Activated naive CD4-positive, alpha-beta T cell treated with anti-CD3 and anti-CD28 coated beads, Interleukin-2, amount 10 ng/mL, durations not matched to agents 7 days and 5 days (primary cell): Measurements from ENCODE around the gene MYCBP.

ENCODE experiments used
- CTCF ChIA-PET: fragments of 350-600 bp; sonication (Branson Sonifier 250); formaldehyde crosslinking; loops from one replicate; lab custom pipeline; 2021; ENCODE audit warnings: antibody characterized with exemption; lab: Charles Lee
- DNase-seq: peaks from one replicate; pipeline ENCODE4 v3.0.0-alpha.2; 2020
- H3K27ac Mint-ChIP-seq: one replicate; pipeline ENCODE4 v1.8.0; 2021; ENCODE audit warnings: mild to moderate bottlenecking, moderate library complexity, mixed read lengths
- H3K27me3 Mint-ChIP-seq: one replicate; pipeline ENCODE4 v1.8.0; 2021; ENCODE audit warnings: mild to moderate bottlenecking, mixed read lengths
- H3K36me3 Mint-ChIP-seq: one replicate; pipeline ENCODE4 v1.8.0; 2021; ENCODE audit warnings: mixed read lengths
- H3K4me1 Mint-ChIP-seq: one replicate; pipeline ENCODE4 v1.8.0; 2021; ENCODE audit warnings: mixed read lengths
- H3K4me3 Mint-ChIP-seq: one replicate; pipeline ENCODE4 v1.8.0; 2021; ENCODE audit warnings: mild to moderate bottlenecking, moderate library complexity, mixed read lengths
- H3K9me3 Mint-ChIP-seq: one replicate; pipeline ENCODE4 v1.8.0; 2021; ENCODE audit warnings: mixed read lengths

MYCBP gene

DNA sequence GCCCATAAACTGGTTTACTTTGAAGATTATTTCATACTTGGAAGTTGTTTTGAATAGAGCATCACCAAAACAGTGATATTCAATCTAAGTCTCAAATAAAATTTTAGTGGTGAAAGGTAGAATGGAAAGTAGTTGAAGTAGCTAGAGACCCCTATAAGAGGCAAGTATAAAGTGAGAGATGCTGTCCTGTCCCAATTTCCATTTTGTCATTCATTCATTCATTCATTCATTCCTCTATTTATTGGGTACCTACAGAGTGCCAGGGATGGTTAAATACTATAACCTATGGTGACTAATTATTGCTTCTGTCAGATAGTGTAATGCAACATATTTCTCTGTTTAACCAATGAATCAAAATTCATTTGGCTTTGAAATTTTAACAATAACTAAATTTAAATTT lies 46.3 kb downstream of the MYCBP start:
- H3K36me3 Mint-ChIP-seq = no peaks in the 10 kb centered on the region
- H3K27ac Mint-ChIP-seq = no peak overlapping the region
- no peaks in the 10 kb centered on the region for H3K4me1 Mint-ChIP-seq

DNA sequence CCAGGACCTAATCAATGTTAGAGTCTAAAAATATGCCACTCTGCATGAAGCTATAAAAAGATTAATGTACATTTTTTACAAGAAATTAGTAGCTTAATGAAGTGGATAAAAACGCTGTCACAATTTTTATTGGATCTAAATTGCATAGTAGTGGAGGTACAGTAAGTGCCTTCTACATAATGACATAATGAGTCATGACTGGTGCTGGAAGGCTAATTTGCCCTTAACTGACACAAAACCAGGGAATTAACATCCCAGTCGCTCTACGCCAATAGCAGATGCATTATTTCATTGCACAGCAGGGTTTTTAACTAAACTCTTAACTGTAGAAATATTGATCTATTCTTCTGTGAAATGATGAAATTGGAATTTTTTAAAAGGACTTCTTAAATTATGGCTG lies 46.9 kb downstream of the MYCBP start:
- CTCF ChIA-PET = no interaction called here
- no peaks in the 10 kb centered on the region for H3K4me1 Mint-ChIP-seq
- peaks cover 56% of the 10 kb centered on the region for H3K27me3 Mint-ChIP-seq
- H3K27ac Mint-ChIP-seq = no peak overlapping the region
- no peak for DNase-seq
- H3K9me3 Mint-ChIP-seq = no peaks in the 10 kb centered on the region
- H3K36me3 Mint-ChIP-seq = no peaks in the 10 kb centered on the region
- H3K4me3 Mint-ChIP-seq = no peak overlapping the region

More for the DNA sequence above, 46.3 kb downstream of the MYCBP start:
- H3K4me3 Mint-ChIP-seq = no peak overlapping the region
- no peaks in the 10 kb centered on the region for H3K9me3 Mint-ChIP-seq
- no peak for DNase-seq
- H3K27me3 Mint-ChIP-seq = peaks cover 51% of the 10 kb centered on the region
- CTCF ChIA-PET = interaction anchor here (0.9 kb wide), 2 partner anchors 8 to 19 kb away, joined by 3 read pairs; no protein-coding TSS in a partner anchor

- Mint-ChIP-seq H3K27ac (no peak overlapping the region), H3K36me3 (no peaks in the 10 kb centered on the region), H3K9me3 (no peaks in the 10 kb centered on the region), H3K4me3 (no peak overlapping the region), H3K4me1 (peaks cover 10% of the 10 kb centered on the region), H3K27me3 (peaks cover 75% of the 10 kb centered on the region)
- CTCF ChIA-PET = no interaction called here
- no peak for DNase-seq
Measured at GRCh38 chr1:38820860-38821259, 52.3 kb downstream of the MYCBP start.

DNA sequence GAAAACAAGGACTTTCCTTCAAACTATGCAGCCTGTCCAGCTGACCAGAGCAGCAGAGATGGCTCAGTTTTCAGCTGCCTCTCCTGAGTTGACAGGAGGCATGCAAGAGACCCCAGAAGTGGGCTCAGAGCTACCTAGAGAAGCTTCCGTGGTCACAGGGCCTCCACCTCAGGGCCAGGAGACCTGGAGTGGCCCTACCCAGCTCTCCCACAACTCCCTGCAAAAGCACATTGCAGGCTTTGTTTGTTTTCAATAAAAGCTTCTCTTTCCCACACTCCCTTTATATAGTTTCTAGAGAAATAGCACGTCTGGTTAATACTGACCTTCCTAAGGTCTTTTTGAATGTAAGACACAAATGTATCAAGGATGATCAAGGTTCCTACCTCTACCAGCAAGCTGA lies 53.6 kb downstream of the MYCBP start:
- Mint-ChIP-seq H3K36me3 (no peaks in the 10 kb centered on the region), H3K9me3 (no peaks in the 10 kb centered on the region), H3K4me1 (peaks cover 14% of the 10 kb centered on the region), H3K27ac (no peak overlapping the region), H3K4me3 (no peak overlapping the region), H3K27me3 (peaks cover 75% of the 10 kb centered on the region)
- CTCF ChIA-PET = interaction anchor here (0.8 to 1.9 kb wide), 7 partner anchors 8 to 134 kb away, joined by 3 to 6 read pairs (median 4); no protein-coding TSS in a partner anchor
- DNase-seq = no peak

DNA sequence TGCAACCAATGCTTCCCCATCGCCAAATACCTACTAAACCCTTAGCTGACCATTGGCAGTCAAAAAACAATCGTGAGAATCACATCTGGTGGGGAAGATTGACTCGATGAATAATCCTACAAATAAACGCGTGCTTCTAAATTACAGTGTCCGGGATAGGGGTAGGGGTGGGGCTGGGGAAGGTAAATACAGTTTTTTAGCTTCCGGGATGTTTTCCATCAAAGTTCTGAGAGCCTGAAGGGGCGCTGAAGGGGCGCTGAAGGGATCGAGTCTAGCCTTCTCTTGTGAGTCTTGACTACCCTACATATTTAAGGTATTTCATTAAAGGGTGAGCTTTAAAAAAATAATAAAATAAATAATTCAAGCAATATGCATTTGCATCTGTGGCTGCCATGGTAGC lies 54.1 kb downstream of the MYCBP start:
- peaks cover 14% of the 10 kb centered on the region for H3K4me1 Mint-ChIP-seq
- peaks cover 76% of the 10 kb centered on the region for H3K27me3 Mint-ChIP-seq
- no peak overlapping the region for H3K27ac Mint-ChIP-seq
- no peaks in the 10 kb centered on the region for H3K9me3 Mint-ChIP-seq
- CTCF ChIA-PET = interaction anchor here (0.8 to 1.9 kb wide), 7 partner anchors 8 to 133 kb away, joined by 3 to 6 read pairs (median 4); no protein-coding TSS in a partner anchor
- H3K36me3 Mint-ChIP-seq = no peaks in the 10 kb centered on the region
- H3K4me3 Mint-ChIP-seq = no peak overlapping the region
- DNase-seq = no peak

- H3K27me3 Mint-ChIP-seq = peaks cover 82% of the 10 kb centered on the region
- H3K36me3 Mint-ChIP-seq = no peaks in the 10 kb centered on the region
- DNase-seq = peak; percentile 56
- no peak overlapping the region for H3K4me3 Mint-ChIP-seq
- CTCF ChIA-PET = interaction anchor here (1.0 to 1.9 kb wide), 6 partner anchors 9 to 19 kb away, joined by 3 to 6 read pairs (median 4); no protein-coding TSS in a partner anchor
- H3K9me3 Mint-ChIP-seq = no peaks in the 10 kb centered on the region
- no peak overlapping the region for H3K27ac Mint-ChIP-seq
- H3K4me1 Mint-ChIP-seq = peaks cover 14% of the 10 kb centered on the region
Measured at GRCh38 chr1:38818175-38818976, 54.8 kb downstream of the MYCBP start.

DNA sequence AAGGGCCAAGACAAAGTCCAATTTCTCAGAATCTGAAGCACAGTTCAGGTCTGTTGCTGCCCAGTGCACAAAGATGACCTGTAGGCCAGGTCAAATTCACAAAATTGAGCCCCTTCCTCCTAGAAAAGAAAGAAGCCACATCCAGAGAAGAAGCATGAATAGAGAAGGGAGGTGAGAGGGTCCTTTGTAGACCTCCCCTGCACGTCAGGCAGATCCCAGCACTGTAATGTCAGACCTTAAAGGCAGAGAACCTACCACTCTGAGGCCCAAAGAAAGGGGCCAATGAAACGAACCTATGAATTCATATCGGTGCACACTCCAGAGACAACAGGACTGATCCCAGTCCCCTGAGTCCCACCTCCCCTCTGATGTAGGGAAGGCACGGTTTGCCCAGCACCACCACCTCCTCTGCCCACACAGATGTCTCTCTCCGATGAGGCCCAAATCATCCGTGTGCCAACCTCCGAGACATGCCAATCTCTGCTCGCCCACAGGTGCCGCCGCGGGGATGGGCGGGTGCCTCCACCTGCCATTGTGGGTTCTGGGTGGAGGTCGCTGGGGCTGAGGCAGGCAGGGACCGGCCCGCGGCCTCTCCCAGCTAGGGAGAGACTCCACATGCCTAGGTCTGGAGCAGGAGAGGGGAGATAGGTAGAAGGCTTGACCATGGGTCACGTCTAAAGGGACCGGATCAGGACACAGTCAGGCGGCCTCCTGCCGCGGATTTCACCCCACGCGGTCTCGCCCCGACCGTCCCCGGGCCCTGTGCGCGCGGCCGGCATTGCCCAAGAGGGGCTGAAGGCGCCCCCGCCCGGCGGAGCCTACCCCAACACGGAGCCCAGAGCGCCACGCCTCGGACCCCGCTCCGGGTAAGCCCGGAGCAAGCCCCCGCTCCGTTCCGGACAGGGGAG lies 55.6 kb downstream of the MYCBP start:
- Mint-ChIP-seq H3K4me1 (peaks cover 14% of the 10 kb centered on the region), H3K9me3 (no peaks in the 10 kb centered on the region), H3K36me3 (no peaks in the 10 kb centered on the region), H3K4me3 (no peak overlapping the region), H3K27ac (no peak overlapping the region), H3K27me3 (peaks cover 81% of the 10 kb centered on the region)
- CTCF ChIA-PET = no interaction called here
- DNase-seq = no peak

GRCh38 chr1:38815903-38816627 lies 57.1 kb downstream of the MYCBP start:
- H3K9me3 Mint-ChIP-seq = no peaks in the 10 kb centered on the region
- no peaks in the 10 kb centered on the region for H3K36me3 Mint-ChIP-seq
- DNase-seq = peak; percentile 28
- peaks cover 14% of the 10 kb centered on the region for H3K4me1 Mint-ChIP-seq
- H3K4me3 Mint-ChIP-seq = no peak overlapping the region
- peaks cover 86% of the 10 kb centered on the region for H3K27me3 Mint-ChIP-seq
- no peak overlapping the region for H3K27ac Mint-ChIP-seq
- CTCF ChIA-PET = no interaction called here

- DNase-seq = no peak
- Mint-ChIP-seq H3K27ac (no peak overlapping the region), H3K4me3 (no peak overlapping the region), H3K9me3 (no peaks in the 10 kb centered on the region), H3K27me3 (peaks cover 91% of the 10 kb centered on the region), H3K4me1 (peaks cover 14% of the 10 kb centered on the region), H3K36me3 (no peaks in the 10 kb centered on the region)
- CTCF ChIA-PET = no interaction called here
Measured at GRCh38 chr1:38814984-38815464, 58.1 kb downstream of the MYCBP start.

DNA sequence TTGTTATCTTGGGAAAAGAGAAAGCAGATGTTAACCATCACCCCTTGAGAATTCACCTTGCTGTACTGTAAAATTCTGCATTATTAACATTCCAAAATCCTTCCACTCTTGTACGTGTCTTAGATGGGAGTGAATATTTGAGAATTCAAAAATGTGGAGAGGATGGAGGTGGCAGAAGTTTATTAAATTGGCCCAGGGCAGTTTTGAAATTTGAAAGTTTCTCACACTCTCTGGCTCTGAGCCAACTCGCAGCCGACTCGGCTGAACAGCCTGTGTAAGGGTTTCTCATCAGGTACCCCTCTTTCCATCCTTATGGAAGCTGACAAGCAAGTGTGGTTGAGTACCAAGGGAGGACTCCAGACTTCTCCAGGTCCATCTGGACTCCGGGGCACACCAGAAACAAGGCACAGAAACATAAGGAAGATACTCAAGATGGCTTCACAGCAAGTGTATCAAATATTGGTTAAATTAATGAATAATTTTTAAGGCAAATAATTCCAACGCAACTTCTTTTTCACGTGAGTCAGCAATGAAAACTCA lies 58.6 kb downstream of the MYCBP start:
- H3K27me3 Mint-ChIP-seq = peaks cover 91% of the 10 kb centered on the region

DNA sequence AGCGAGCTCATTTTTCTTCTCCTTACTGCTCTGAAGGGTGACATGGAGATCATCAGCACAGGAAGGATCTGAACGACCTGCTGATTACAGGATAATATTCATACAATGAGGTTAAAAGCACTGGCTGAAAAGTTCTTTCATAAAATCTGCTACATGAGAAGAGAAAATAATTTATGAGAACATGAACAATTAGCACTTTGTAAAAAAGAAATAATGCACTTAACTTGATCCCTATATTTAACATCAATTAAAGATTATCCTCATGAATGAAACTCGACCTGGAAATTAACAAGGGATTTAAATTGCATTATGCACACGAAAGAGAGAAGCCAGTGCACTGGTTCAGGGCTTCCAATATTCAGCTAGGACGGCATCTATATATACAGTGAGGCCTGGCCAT lies 60.2 kb downstream of the MYCBP start:
- Mint-ChIP-seq H3K27ac (no peak overlapping the region), H3K9me3 (no peaks in the 10 kb centered on the region), H3K36me3 (no peaks in the 10 kb centered on the region), H3K4me1 (peaks cover 14% of the 10 kb centered on the region), H3K27me3 (peaks cover 82% of the 10 kb centered on the region), H3K4me3 (no peak overlapping the region)
- no peak for DNase-seq
- CTCF ChIA-PET = interaction anchor here (1.1 kb wide), 1 partner anchor 20 kb away, joined by 3 read pairs; no protein-coding TSS in a partner anchor

More for the DNA sequence above, 58.6 kb downstream of the MYCBP start:
- Mint-ChIP-seq H3K4me3 (no peak overlapping the region), H3K27ac (no peak overlapping the region), H3K9me3 (no peaks in the 10 kb centered on the region), H3K4me1 (peaks cover 14% of the 10 kb centered on the region), H3K36me3 (no peaks in the 10 kb centered on the region)
- CTCF ChIA-PET = no interaction called here
- no peak for DNase-seq
